Vagina (tissue), 2 donors: ENCODE data around the gene CNN3. TPM values are rescaled to one million over a fixed set of nuclear protein-coding genes. Genes with fewer than 3 reads are reported as not detected.

Experiments
- DNase-seq, 2 donors: peaks; one replicate each; pipeline ENCODE4 v3.0.0-alpha.2; 2017; ENCODE audit errors: extremely low spot score in 2 of 2
- H3K27ac ChIP-seq: fragments of 200-600 bp; sonication (generic); one replicate; pipeline ENCODE4 v1.5.1; 2019
- H3K27me3 ChIP-seq: fragments of 200-600 bp; sonication (generic); one replicate; pipeline ENCODE4 v1.5.1; 2019
- H3K36me3 ChIP-seq, 2 donors: fragments of 200-600 bp; sonication (generic); one replicate each; pipeline ENCODE4 v1.5.1; 2017 to 2019
- H3K4me1 ChIP-seq: fragments of 200-600 bp; sonication (generic); one replicate; pipeline ENCODE4 v1.5.1; 2019
- H3K4me3 ChIP-seq, 2 donors: fragments of 200-600 bp; sonication (generic); 1 replicate in 1 of 2; 2 replicates in 1 of 2; pipeline ENCODE4 v1.5.1; 2016 to 2019
- H3K9me3 ChIP-seq: fragments of 200-600 bp; sonication (generic); one replicate; pipeline ENCODE4 v1.5.1; 2019
- CTCF ChIP-seq, 3 experiments: fragments of 450-650 bp in 2 of 3; fragments of 200-600 bp in 1 of 3; sonication (generic) in 1 of 3; IDR thresholded peaks; one replicate each; pipeline ENCODE4 v1.5.1; 2017 to 2019; ENCODE audit warnings: antibody characterized with exemption in 3 of 3, mild to moderate bottlenecking in 2 of 3, moderate library complexity in 2 of 3
- POLR2A ChIP-seq, 2 donors: fragments of 450-650 bp; IDR thresholded peaks; one replicate each; pipeline ENCODE4 v1.6.1; 2017; ENCODE audit warnings: antibody characterized with exemption in 2 of 2, mild to moderate bottlenecking in 2 of 2, moderate library complexity in 2 of 2
- POLR2AphosphoS5 ChIP-seq, 2 donors: sonication (generic); formaldehyde crosslinking; IDR thresholded peaks; one replicate each; pipeline ENCODE4 v1.9.0; 2017; ENCODE audit warnings: antibody characterized with exemption in 2 of 2, mild to moderate bottlenecking in 2 of 2, low read depth in 1 of 2; ENCODE audit not compliant: insufficient read depth in 1 of 2
- intact Hi-C: fragments of 100-400 bp; cut with DNase I; formaldehyde crosslinking; loops from one replicate; pipeline ENCODE4 v1.15.1; 2023
- total RNA-seq: library from RNA; depleted of rRNA; stranded (reverse); fragments of >200 nt; gene quantifications from one replicate; pipeline ENCODE4 v1.2.3, GENCODE V29; 2016

Gene CNN3
- total RNA-seq, 1 donor from 2014 or later, result 250 TPM

- TF ChIP-seq CTCF (IDR thresholded peaks at IDR 0.05) (no peak), POLR2A (IDR thresholded peaks at IDR 0.05) (no peak), POLR2AphosphoS5 (IDR thresholded peaks at IDR 0.05; ENCODE audit: insufficient read depth in 1 of 2, low read depth in 1 of 2) (no peak)
These were observed 34.2 kb downstream of the CNN3 start for GRCh38 chr1:94892604-94893254.

GRCh38 chr1:94888201-94888600 is 38.7 kb downstream of the CNN3 start:
- no peak overlapping the region for H3K4me3 ChIP-seq
- no peak overlapping the region for H3K27ac ChIP-seq
- H3K9me3 ChIP-seq, result no peaks in the 10 kb centered on the region
- peaks cover 14% of the 10 kb centered on the region for H3K4me1 ChIP-seq
- no peaks in the 10 kb centered on the region for H3K36me3 ChIP-seq
- no peak for DNase-seq
- no peak for TF ChIP-seq CTCF (IDR thresholded peaks at IDR 0.05)
- no peak for TF ChIP-seq POLR2A (IDR thresholded peaks at IDR 0.05)
- TF ChIP-seq POLR2AphosphoS5 (IDR thresholded peaks at IDR 0.05; ENCODE audit: insufficient read depth in 1 of 2, low read depth in 1 of 2), result no peak
- intact Hi-C loops, result no loop called here
- H3K27me3 ChIP-seq, result no peaks in the 10 kb centered on the region

More at GRCh38 chr1:94892604-94893254, 34.2 kb downstream of the CNN3 start:
- intact Hi-C loops, result no loop called here
- no peaks in the 10 kb centered on the region for H3K9me3 ChIP-seq
- no peaks in the 10 kb centered on the region for H3K27me3 ChIP-seq
- no peaks in the 10 kb centered on the region for H3K4me1 ChIP-seq
- DNase-seq, result no peak
- no peak overlapping the region for H3K27ac ChIP-seq
- H3K4me3 ChIP-seq, result no peak overlapping the region
- peaks cover 0 to 38% of the 10 kb centered on the region in 2 donors for H3K36me3 ChIP-seq

GRCh38 chr1:94887603-94888171 is 39.2 kb downstream of the CNN3 start:
- intact Hi-C loops, result no loop called here
- TF ChIP-seq POLR2A (IDR thresholded peaks at IDR 0.05) (no peak), CTCF (IDR thresholded peaks at IDR 0.05) (no peak), POLR2AphosphoS5 (IDR thresholded peaks at IDR 0.05; ENCODE audit: insufficient read depth in 1 of 2, low read depth in 1 of 2) (no peak)
- Histone ChIP-seq H3K27me3 (no peaks in the 10 kb centered on the region), H3K9me3 (no peaks in the 10 kb centered on the region), H3K36me3 (no peaks in the 10 kb centered on the region), H3K4me3 (no peak overlapping the region), H3K27ac (no peak overlapping the region), H3K4me1 (peaks cover 14% of the 10 kb centered on the region)
- DNase-seq, result no peak

- intact Hi-C loops, result no loop called here
- H3K4me1 ChIP-seq, result peaks cover 14% of the 10 kb centered on the region
- no peak for DNase-seq
- H3K27me3 ChIP-seq, result no peaks in the 10 kb centered on the region
- H3K9me3 ChIP-seq, result no peaks in the 10 kb centered on the region
- H3K36me3 ChIP-seq, result no peaks in the 10 kb centered on the region
- no peak overlapping the region for H3K4me3 ChIP-seq
- no peak overlapping the region for H3K27ac ChIP-seq
- TF ChIP-seq CTCF (IDR thresholded peaks at IDR 0.05) (no peak), POLR2AphosphoS5 (IDR thresholded peaks at IDR 0.05; ENCODE audit: insufficient read depth in 1 of 2, low read depth in 1 of 2) (no peak), POLR2A (IDR thresholded peaks at IDR 0.05) (no peak)
These were observed 39.8 kb downstream of the CNN3 start for GRCh38 chr1:94887106-94887505.

- intact Hi-C loops, result no loop called here
- no peaks in the 10 kb centered on the region for H3K9me3 ChIP-seq
- no peak for DNase-seq
- H3K36me3 ChIP-seq, result no peaks in the 10 kb centered on the region
- H3K4me1 ChIP-seq, result peaks cover 14% of the 10 kb centered on the region
- H3K4me3 ChIP-seq, result no peak overlapping the region
- no peak for TF ChIP-seq CTCF (IDR thresholded peaks at IDR 0.05)
- TF ChIP-seq POLR2AphosphoS5 (IDR thresholded peaks at IDR 0.05; ENCODE audit: insufficient read depth in 1 of 2, low read depth in 1 of 2), result no peak
- no peak for TF ChIP-seq POLR2A (IDR thresholded peaks at IDR 0.05)
- H3K27ac ChIP-seq, result no peak overlapping the region
- H3K27me3 ChIP-seq, result no peaks in the 10 kb centered on the region
These were observed 40.5 kb downstream of the CNN3 start for GRCh38 chr1:94886361-94886760.
